Measurements from ENCODE around the gene PARPBP. TPM values are rescaled to one million over a fixed set of nuclear protein-coding genes. Genes with fewer than 3 reads are reported as not detected.

PARPBP gene
- total and polyA plus RNA-seq, 2 of the 13 experiments (the other 11 are each of a cell fraction or from before 2014, with no cell fraction given): 6.7 to 28.4 TPM

- Histone ChIP-seq H3K9me3 (ENCODE audit: low read length) (no peaks in the 10 kb centered on the region), H3K4me3 (replicated peaks in 1 of 3; ENCODE audit: insufficient read depth in 1 of 3, low read depth in 2 of 3, low read length in 3 of 3) (no peak overlapping the region), H3K79me2 (ENCODE audit: insufficient read depth, low read length) (no peaks in the 10 kb centered on the region), H3K9ac (ENCODE audit: insufficient read depth, low read depth, low read length) (no peak overlapping the region), H3K36me3 (replicated peaks in 1 of 2; ENCODE audit: control insufficient read depth in 1 of 2, insufficient read depth in 2 of 2, low read length in 2 of 2) (no peaks in the 10 kb centered on the region), H3K27ac (ENCODE audit: extremely low read length, insufficient read depth, low read length) (no peak overlapping the region), H3K4me2 (ENCODE audit: low read depth, low read length) (no peak overlapping the region), H3K27me3 (ENCODE audit: control insufficient read depth in 1 of 2, insufficient read depth in 2 of 2, low read length in 2 of 2) (no peaks in the 10 kb centered on the region), H2AFZ (ENCODE audit: low read length) (no peak overlapping the region), H4K20me1 (ENCODE audit: insufficient read depth, low read length) (no peaks in the 10 kb centered on the region), H3K4me1 (ENCODE audit: insufficient read depth, low read length) (no peaks in the 10 kb centered on the region; the same call in 1 of the 2 replicates)
- TF ChIP-seq PAX8 (CRISPR knock-in tag; IDR thresholded peaks at IDR 0.05; ENCODE audit: borderline replicate concordance): no peak
- no peak for TF ChIP-seq ZBTB34 (CRISPR knock-in tag; IDR thresholded peaks at IDR 0.05)
- in situ Hi-C loops (cut with HindIII; ENCODE audit: extremely low pct_ligation_motif_present, low pct_unique_long_range_greater_than_20kb) (no loop called here), intact Hi-C loops (cut with micrococcal nuclease; ENCODE audit: unreplicated experiment) (no loop called here)
- FAIRE-seq (no peak), ATAC-seq (no peak), DNase-seq (ENCODE audit: low spot score) (no peak)
- no TSS peak for BruUV-seq (replicated peaks)
- ChIA-PET CTCF (ENCODE audit: low intra/inter-chr PET ratio, low total read pairs) (no interaction called here), POLR2A (no interaction called here)
Measured at GRCh38 chr12:102232036-102232435, 112.1 kb downstream of the PARPBP start.

- Histone ChIP-seq H3K4me1 (ENCODE audit: insufficient read depth, low read length) (no peaks in the 10 kb centered on the region; the same call in 1 of the 2 replicates), H3K4me3 (replicated peaks in 1 of 3; ENCODE audit: insufficient read depth in 1 of 3, low read depth in 2 of 3, low read length in 3 of 3) (no peak overlapping the region), H3K27me3 (ENCODE audit: control insufficient read depth in 1 of 2, insufficient read depth in 2 of 2, low read length in 2 of 2) (no peaks in the 10 kb centered on the region), H4K20me1 (ENCODE audit: insufficient read depth, low read length) (no peaks in the 10 kb centered on the region), H3K79me2 (ENCODE audit: insufficient read depth, low read length) (no peaks in the 10 kb centered on the region), H2AFZ (ENCODE audit: low read length) (no peak overlapping the region), H3K4me2 (ENCODE audit: low read depth, low read length) (no peak overlapping the region), H3K36me3 (replicated peaks in 1 of 2; ENCODE audit: control insufficient read depth in 1 of 2, insufficient read depth in 2 of 2, low read length in 2 of 2) (no peaks in the 10 kb centered on the region), H3K9ac (ENCODE audit: insufficient read depth, low read depth, low read length) (no peak overlapping the region), H3K9me3 (ENCODE audit: low read length) (no peaks in the 10 kb centered on the region), H3K27ac (ENCODE audit: extremely low read length, insufficient read depth, low read length) (no peak overlapping the region)
- intact Hi-C loops (cut with micrococcal nuclease; ENCODE audit: unreplicated experiment) (no loop called here), in situ Hi-C loops (cut with HindIII; ENCODE audit: extremely low pct_ligation_motif_present, low pct_unique_long_range_greater_than_20kb) (no loop called here)
- ChIA-PET POLR2A (no interaction called here), CTCF (ENCODE audit: low intra/inter-chr PET ratio, low total read pairs) (no interaction called here)
- ATAC-seq (no peak), FAIRE-seq (no peak), DNase-seq (ENCODE audit: low spot score) (no peak)
- 36% methylated on average over 1 of the region's 1 CpG for WGBS (ENCODE audit: low lambda C conversion rate)
- TF ChIP-seq ZGPAT (CRISPR knock-in tag; IDR thresholded peaks at IDR 0.05) (no peak), ZSCAN30 (CRISPR knock-in tag; IDR thresholded peaks at IDR 0.05) (no peak), NFYB (CRISPR knock-in tag; IDR thresholded peaks at IDR 0.05) (no peak), ZNF770 (CRISPR knock-in tag; IDR thresholded peaks at IDR 0.05) (no peak), ZNF614 (CRISPR knock-in tag; IDR thresholded peaks at IDR 0.05; ENCODE audit: borderline replicate concordance) (no peak), MEF2D (CRISPR knock-in tag; IDR thresholded peaks at IDR 0.05) (no peak), TBP (CRISPR knock-in tag; IDR thresholded peaks at IDR 0.05) (no peak), ELF3 (CRISPR knock-in tag; IDR thresholded peaks at IDR 0.05) (no peak), ELF4 (CRISPR knock-in tag; IDR thresholded peaks at IDR 0.05; ENCODE audit: borderline replicate concordance) (no peak)
- no TSS peak for BruUV-seq (replicated peaks)
Measured at GRCh38 chr12:102232446-102232845, 112.5 kb downstream of the PARPBP start.
